ENCODE results near the gene PIK3C3.
A peak's percentile ranks its signal among the peaks of the same experiment; 100 is the strongest.
"Not testable (repeated sequence)": the region's sequence is repeated elsewhere in the genome, so short reads cannot be mapped to it uniquely, and the experiment has no call there.

The PIK3C3 gene

GRCh38 chr18:42078711-42079110 lies 123.7 kb downstream of the PIK3C3 start:
- DNase-seq: peak; percentile 7 to 20 (median 15)

GRCh38 chr18:42080340-42080739 lies 125.3 kb downstream of the PIK3C3 start:
- DNase-seq: no peak

- no peak for DNase-seq
These were observed 127.6 kb downstream of the PIK3C3 start for GRCh38 chr18:42082415-42083234.

- no peak for DNase-seq
These were observed 131.3 kb downstream of the PIK3C3 start for GRCh38 chr18:42086288-42086687.

- DNase-seq: no peak
These were observed 132.2 kb downstream of the PIK3C3 start for GRCh38 chr18:42087235-42087634.

- peak in 2 of 4 experiments; percentile 12 to 13 for DNase-seq
These were observed 132.8 kb downstream of the PIK3C3 start for GRCh38 chr18:42087876-42088275.

- no peak for DNase-seq
These were observed 137.8 kb downstream of the PIK3C3 start for GRCh38 chr18:42092848-42093247.

GRCh38 chr18:42094875-42095274 lies 139.8 kb downstream of the PIK3C3 start:
- DNase-seq: no peak

- no peak for DNase-seq
These were observed 140.8 kb downstream of the PIK3C3 start for GRCh38 chr18:42095732-42096377.

- no peak for DNase-seq
These were observed 145.2 kb downstream of the PIK3C3 start for GRCh38 chr18:42100248-42100647.

GRCh38 chr18:42100911-42101310 lies 145.9 kb downstream of the PIK3C3 start:
- DNase-seq: no peak

GRCh38 chr18:42105394-42105793 lies 150.4 kb downstream of the PIK3C3 start:
- DNase-seq: no peak

GRCh38 chr18:42106784-42107183 lies 151.8 kb downstream of the PIK3C3 start:
- no peak for DNase-seq

GRCh38 chr18:42107287-42107686 lies 152.3 kb downstream of the PIK3C3 start:
- DNase-seq: no peak

- no peak for DNase-seq
These were observed 152.8 kb downstream of the PIK3C3 start for GRCh38 chr18:42107691-42108450.

- not testable (repeated sequence) for DNase-seq
These were observed 157.1 kb downstream of the PIK3C3 start for GRCh38 chr18:42112147-42112546.

GRCh38 chr18:42112657-42113420 lies 157.8 kb downstream of the PIK3C3 start:
- peak in 1 of 4 experiments; percentile 6 for DNase-seq

- peak in 3 of 4 experiments; percentile 4 to 50 (median 41) for DNase-seq
These were observed 158.6 kb downstream of the PIK3C3 start for GRCh38 chr18:42113529-42114191.

GRCh38 chr18:42114310-42114943 lies 159.4 kb downstream of the PIK3C3 start:
- DNase-seq: peak; percentile 73 to 81 (median 79)

- DNase-seq: no peak
These were observed 171.6 kb downstream of the PIK3C3 start for GRCh38 chr18:42126586-42126985.

Data from suppressor macrophage (primary cell).